ENCODE results near the gene IQCH.

IQCH gene

GRCh38 chr15:67474405-67475110, 220.0 kb downstream of the IQCH start:
- no peak for TF ChIP-seq CTCF (IDR thresholded peaks at IDR 0.05)

- no peak for TF ChIP-seq CTCF (IDR thresholded peaks at IDR 0.05)
Measured at GRCh38 chr15:67479781-67480505, 225.4 kb downstream of the IQCH start.

- no peak for TF ChIP-seq CTCF (IDR thresholded peaks at IDR 0.05)
Measured at GRCh38 chr15:67480741-67481140, 226.2 kb downstream of the IQCH start.

GRCh38 chr15:67481680-67482079, 227.1 kb downstream of the IQCH start:
- no peak for TF ChIP-seq CTCF (IDR thresholded peaks at IDR 0.05)

GRCh38 chr15:67495585-67495984, 241.0 kb downstream of the IQCH start:
- no peak for TF ChIP-seq CTCF (IDR thresholded peaks at IDR 0.05)

GRCh38 chr15:67501177-67501835, 246.7 kb downstream of the IQCH start:
- TF ChIP-seq CTCF (IDR thresholded peaks at IDR 0.05), result peak; percentile 51

- no peak for TF ChIP-seq CTCF (IDR thresholded peaks at IDR 0.05)
Measured at GRCh38 chr15:67501836-67502461, 247.4 kb downstream of the IQCH start.
